ENCODE results near the gene MAJIN.
A peak's percentile ranks its signal among the peaks of the same experiment; 100 is the strongest.

The MAJIN gene

DNA sequence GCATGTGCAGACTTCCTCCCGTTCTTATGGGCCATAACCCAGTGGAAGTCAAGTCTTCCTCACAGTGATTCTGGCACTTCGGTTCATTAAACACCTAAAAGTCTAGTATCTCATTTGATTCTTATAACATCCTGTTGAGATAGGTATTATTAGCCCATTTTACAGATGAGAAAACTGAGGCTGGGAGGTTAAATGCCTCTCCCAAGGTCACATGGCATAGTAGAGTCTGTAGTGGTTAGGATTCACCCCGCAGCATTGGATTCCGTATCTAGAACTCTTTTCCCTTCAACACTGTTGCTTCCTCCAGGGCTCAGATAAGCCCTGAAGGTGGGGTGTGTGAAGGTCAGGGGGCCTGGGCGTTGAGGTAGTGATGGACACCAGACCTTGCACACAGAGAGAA lies 39.6 kb downstream of the MAJIN start:
- DNase-seq (ENCODE audit: low spot score): no peak

DNA sequence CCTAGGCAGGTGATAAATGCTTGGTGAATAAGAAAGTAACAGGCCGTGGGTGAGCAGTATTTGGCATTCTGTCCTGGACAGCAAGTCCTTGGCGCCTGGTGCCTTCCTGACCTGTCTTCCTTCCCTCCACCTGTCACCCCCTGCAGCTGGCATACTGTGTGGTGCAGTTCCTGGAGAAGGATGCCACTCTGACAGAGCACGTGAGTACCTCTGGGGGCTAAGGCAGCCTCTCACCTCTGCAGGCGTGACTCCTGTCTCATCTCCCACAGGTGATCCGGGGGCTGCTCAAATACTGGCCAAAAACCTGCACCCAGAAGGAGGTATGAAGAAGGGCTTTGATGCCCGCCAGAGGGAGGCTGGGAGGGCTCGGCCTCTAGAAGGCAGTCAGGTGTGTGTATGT lies 40.6 kb downstream of the MAJIN start:
- no peak for DNase-seq (ENCODE audit: low spot score)

DNA sequence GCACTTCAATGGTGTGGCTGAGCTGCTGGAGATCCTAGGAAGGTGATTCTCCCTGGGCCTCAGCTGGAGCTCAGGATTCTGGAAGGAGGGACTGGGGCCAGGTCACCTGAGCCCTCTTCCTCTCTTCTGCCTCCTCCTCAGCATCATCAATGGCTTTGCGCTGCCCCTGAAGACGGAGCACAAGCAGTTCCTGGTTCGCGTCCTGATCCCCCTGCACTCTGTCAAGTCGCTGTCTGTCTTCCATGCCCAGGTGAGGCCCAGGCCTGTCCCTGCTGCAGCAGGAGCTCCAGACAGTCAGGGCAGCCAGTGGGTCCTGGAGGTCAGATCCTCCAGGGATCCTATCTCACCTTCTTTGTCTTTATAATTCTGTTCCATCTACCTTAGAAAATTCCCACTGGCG lies 41.6 kb downstream of the MAJIN start:
- DNase-seq (ENCODE audit: low spot score): no peak

DNA sequence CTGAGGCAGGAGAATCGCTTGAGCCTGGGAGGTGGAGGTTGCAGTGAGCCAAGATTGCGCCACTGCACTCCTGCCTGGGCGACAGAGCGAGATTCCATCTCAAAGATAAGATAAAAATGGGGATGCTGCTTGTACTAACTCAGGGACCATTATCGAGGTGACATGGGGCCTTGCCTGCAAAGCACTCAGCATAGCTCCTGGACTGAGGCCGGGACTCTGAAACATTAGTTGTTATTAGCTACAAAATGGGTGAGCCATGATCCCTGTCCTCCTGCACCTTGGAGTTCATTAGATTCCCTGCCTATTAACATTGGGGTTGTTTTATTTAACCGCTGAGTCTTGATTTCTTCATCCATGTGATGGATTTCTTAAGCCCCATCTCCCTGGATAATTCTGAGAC lies 42.3 kb downstream of the MAJIN start:
- DNase-seq (ENCODE audit: low spot score): no peak

DNA sequence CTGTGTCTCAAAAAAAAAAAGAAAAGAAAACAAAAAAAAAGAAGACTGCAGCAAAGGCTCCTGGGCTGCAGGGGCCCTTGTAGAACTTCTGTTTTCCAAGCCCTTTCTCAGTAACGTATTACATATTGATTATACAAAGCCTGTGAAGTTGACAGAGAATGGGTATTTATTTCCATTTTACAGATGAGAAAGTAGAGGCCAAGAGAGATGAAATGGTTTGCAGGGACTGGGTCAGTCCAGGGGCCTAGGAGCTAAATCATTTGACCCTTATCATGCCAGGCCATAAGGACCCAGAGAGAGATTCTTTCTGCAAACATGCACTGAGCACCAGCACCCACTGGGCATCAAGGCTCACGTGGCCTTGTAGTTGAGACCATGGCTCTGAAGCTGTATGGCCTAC lies 43.0 kb downstream of the MAJIN start:
- no peak for DNase-seq (ENCODE audit: low spot score)

DNA sequence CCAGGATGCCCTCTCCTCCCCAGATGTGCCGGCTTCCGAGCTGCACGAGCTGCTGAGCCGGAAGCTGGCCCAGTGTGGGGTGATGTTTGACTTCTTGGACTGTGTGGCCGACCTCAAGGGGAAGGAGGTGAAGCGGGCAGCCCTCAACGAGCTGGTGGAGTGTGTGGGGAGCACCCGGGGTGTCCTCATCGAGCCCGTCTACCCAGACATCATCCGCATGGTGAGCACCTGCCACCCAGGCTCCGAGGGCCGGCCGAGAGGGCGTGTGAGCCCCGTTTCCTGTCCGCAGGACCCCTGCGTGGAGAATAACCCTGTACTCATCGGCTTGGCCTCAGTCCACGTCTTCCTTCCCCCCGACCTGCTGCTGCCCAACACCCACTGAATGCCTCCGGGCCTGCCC lies 45.2 kb downstream of the MAJIN start:
- DNase-seq (ENCODE audit: low spot score): no peak

DNA sequence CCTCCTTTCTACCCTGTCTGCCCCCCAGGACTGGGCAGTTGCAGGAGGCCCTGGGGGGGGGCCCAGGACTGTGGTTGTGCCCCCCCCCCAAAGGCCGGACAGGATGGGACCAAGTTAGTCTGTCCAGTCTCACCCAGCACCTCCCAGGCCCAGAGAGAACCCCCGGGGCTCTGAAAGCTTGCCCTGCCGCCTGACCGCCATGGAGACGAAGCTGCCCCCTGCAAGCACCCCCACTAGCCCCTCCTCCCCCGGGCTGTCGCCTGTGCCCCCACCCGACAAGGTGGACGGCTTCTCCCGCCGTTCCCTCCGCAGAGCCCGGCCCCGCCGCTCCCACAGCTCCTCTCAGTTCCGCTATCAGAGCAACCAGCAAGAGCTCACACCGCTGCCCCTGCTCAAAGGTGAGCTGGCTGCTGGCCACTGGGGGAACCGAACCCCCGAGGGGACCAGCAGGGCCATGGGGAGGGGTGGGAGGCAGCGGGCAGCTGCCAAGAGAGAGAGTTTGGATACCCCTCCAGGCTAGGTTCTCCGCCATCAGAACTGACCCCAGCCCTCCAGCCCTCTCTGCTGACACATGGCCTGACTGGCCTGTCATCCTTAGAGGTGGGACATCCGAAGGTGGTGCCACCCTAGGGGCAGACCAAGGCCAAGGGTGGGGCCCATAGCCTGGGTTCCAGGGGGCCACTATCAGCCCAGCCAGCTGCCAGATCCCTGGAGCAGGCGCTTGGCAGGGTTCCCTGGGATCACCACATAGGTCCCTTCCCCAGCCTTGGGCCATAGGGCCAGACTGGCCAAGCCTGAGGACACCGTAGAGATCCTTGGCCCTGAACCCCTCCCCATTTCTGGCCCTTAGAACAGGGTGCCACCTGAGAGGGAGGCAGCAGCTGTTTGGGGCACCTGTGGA lies 46.1 kb downstream of the MAJIN start:
- DNase-seq (ENCODE audit: low spot score): no peak

DNA sequence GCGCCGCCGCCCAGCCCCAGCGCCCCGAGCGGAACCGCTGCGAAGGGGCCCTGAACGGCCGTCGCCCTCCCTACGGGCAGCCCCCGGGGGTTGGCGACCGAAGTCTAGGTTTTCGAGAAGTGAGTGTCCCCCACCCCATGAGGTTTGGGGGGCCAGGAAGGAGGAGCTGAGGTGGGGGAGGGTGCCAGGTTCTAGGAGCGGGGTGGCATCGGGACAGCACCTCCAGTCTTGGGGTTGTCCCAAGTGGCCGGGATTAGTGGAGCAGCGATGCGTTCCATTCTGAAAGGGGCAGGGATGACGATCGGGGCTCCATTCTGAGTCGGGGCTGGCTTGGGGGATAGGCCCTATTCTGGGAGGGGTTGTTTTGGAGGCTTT lies 47.0 kb downstream of the MAJIN start:
- DNase-seq (ENCODE audit: low spot score): peak; percentile 20

DNA sequence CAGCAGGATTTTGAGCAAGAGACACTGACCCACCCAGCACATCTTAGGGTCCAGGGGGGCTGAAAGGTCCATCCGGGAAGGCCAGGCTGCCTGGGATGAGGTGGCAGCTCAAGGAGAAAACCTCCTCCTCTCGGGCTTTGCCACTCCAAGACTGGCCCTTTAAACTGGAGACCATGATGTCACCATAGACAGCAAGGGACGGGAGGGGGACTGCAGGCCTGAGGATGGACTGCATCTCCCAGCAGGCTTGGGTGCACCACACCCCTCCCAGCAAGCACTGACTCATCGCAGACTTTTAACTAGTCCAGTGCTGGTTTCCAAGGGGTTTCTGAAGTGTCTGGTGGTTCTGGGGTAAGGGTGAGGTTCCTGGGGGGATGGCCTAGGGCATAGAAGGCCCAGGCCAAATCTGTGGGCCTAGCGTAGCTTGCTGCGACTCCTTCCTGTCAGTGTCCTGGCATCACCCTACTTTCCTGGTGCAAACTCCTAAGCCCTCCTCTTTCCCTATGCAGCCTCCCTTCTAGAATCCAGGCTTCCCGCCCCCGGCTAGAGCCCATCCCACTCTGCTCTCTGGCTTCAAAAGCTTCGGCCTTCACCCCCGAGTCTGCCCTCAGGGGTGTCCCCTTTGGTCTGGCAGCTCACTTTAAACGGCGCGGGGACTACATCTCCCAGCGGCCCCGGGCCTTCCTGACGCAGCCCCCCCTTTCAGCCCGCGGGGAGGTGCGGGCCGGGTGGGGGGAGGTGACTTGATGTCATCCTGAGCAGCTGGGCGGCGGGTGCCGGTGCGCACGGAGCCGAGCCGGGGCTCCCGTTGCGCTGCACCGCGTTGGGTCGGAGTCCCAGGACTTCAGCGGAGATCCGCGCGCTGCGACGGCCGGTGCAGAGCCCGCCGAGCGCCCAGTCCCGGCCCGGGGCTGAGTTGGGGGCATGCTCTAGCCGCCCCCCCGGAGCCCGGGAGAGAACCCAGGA lies 47.7 kb downstream of the MAJIN start, which contains the start of gene PPP2R5B:
Gene PPP2R5B, plus strand, starts transcription at position 746 of the 966 bp plus-strand sequence. CDS start 1,046 bp downstream, outside the sequence.
- peak; percentile 93 for DNase-seq (ENCODE audit: low spot score)

DNA sequence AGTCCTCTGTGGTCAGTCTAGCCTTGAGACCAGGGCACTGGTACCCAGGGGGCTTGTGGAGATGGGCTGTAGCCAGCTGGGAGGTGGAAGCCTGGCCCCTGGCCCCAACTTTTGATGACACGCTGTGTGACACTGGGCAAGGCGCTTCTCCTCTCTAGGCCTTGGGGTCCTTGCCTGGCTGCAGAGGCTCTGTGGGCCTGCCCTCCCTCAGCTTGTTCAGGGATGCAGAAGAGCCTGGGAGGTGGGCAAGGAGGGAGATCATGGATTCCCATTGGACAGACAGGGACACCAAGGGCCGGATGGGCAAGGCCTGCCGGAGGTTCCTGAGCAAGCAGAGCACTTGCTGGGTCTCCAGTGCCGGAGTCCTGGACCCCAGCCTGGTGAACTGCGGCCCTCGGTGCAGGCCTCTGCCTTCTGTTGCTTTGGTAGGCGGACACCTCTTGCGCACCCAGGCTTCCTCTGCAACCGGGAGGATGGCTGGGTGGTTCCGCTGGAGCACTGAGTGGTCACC lies 48.7 kb downstream of the MAJIN start:
- DNase-seq (ENCODE audit: low spot score): no peak

DNA sequence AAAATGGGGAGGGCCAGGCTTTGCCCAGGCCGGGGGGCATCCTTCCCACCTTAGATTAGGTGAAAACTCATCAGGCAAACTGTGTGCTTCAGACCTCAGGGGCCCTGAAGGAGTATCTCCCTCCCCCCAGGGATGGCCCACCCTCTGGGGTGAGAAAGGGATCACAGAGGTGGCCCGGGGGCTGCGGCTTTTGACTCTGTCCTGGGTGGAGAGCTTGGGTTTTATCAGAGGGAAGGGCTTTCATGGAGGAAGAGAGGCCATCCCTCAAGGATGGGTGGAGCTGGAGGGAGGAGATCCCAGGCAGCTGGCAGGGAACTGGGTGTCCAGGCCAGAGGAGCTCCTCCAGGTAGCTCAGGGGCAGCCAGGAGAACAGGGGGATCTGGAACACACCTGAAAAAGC lies 50.5 kb downstream of the MAJIN start:
- DNase-seq (ENCODE audit: low spot score): no peak

DNA sequence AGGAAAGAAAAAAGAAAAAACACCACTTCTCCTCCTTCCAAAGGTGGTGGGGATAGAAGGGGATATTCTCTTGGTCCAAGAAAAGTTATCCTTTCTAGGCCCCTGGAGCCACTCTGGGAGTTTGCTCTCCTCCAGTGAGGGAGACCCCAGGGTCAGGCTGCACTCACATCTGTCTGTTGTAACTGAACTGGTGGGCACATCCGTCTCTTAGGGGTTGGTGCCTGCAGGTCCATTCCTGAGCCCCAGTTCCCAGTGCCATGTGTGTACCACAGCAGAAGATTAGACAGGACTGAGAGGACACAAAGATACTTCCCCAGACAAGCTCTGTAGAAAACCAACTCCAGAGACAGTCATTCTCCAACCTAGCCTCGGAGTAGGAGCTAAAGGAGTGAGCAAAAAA lies 51.8 kb downstream of the MAJIN start:
- DNase-seq (ENCODE audit: low spot score): no peak

DNA sequence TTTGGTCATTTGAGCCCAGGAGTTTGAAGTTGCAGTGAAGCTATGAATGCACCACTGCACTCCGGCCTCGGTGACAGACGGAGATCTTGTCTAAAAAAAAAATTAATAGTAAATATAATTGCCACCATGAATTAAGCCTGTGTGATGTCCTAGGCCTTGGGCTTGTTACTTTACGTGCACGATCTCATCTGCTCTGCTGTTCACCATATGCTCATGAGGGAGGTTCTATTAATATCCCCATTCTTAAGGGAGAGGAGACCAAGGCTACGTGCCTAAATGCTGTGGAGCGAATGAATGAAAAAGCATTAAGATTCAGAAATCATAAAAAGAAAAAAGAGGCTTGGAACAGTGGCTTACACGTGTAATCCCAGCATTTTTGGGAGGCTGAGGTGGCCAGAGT lies 52.3 kb downstream of the MAJIN start:
- DNase-seq (ENCODE audit: low spot score): no peak

DNA sequence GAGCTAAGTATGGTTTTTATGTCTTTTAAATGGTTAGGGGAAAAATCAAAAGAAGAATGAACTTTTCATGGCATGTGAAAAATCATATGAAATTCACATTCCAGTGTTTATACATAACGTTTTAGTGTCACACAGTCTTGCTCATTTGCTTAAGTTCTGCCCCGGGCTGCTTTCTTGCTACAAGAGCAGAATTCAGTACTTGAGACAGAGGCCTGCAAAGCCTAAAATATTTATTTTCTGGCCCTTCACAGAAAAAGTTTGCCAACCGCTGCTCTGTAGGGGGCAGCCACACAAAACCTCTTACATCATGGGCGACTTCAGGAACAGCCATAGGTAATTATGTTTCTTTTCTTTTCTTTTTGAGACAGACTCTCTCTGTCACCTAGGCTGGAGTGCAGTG lies 53.9 kb downstream of the MAJIN start:
- no peak for DNase-seq (ENCODE audit: low spot score)

DNA sequence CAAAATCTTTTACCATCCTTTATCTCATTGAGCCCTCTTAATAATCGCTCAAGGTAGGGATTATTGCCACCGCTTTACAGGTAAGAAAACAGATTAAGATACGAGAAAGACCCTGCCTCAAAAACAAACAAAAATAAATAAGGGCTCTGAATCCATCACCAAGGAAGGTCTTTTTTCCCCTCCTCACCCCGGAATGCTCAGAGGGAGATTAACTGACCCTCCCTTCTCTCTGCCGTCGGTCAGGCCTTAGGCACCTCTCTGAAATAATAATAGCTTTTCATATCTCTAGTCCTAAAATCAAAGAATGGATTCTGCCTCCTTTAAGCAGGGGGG lies 54.3 kb downstream of the MAJIN start:
- no peak for DNase-seq (ENCODE audit: low spot score)

DNA sequence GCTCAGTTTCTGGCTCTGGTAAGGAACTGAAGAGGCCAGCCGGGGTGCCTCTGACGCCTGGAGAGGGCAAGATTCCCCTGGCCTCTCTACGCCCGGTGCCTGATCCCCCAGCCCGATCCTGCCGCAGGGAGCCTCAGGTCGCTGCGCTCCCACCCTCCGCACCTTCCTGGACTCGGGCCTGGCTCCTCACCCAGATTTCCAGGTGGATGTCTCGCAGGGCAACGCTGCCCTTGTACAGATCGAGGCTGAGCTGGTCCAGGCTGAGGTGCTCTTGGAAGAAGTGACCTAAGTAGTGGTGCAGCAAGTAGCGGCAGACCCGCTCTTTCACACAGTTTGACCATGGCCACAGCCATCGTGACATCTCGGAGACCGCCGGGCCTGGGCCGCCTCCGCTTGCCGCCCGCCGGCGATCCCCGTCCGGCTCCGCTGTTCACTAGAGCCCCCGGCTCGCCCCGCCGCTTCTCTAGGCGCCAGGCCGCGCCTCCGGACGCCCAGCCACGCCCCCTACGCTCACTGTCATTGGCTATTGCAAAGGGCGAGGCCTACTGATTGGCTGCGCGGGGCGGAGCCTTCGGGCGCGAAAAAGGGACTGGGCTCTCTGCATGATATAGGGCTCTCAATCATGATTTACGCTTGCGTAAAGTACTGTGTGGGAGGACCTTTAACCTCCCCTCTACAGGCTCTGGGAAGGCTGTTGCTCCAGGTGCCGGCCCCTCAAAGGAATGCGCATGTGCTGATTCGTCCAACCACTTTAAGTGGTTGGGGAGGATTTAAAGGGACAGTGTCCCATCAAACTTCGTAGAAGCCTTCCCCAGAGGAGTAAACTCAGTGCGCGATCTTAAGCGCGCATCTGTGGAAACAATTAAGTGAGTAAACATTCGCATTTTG lies 54.9 kb downstream of the MAJIN start, which contains the start of gene ATG2A:
Gene ATG2A, minus strand, starts transcription at position 435 of the 888 bp plus-strand sequence. Its CDS starts 74 bp downstream, at position 361.
- peak; percentile 98 for DNase-seq (ENCODE audit: low spot score)

DNA sequence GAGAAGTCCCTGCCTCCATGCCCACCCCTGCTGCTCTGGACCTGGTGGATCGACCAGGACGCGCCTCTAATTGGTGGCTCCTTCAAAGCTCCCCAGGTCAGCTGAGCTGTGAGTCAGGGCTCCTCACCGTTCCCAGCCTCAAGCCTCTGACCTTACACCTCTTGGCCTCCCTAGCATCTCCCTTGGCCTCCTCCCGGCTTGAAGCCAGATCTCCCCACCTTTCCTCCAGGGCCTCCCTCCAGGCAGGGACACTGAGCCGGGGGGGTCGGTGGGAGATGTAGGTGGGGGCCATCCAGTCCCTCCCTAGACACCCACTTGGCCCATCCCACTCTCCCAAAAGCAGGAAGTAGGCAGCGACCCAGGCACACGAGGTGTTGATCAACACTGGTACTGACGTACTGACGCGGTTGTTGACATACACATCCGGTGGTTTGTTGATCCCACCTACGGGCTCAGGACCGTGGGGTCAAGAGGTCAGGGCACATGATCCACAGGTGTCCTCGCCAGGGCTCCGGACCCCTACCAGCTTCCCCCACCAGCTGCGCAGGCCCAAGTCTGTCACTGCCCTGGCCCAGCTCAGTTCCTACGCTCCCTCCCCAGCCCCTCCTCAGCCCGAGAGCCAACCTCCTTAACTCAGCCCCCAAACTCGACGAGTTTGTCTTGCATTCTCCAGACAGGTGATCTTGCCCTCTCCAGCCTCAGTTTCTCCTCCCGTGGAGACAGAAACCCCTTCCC lies 55.7 kb downstream of the MAJIN start:
- DNase-seq (ENCODE audit: low spot score): peak; percentile 62

DNA sequence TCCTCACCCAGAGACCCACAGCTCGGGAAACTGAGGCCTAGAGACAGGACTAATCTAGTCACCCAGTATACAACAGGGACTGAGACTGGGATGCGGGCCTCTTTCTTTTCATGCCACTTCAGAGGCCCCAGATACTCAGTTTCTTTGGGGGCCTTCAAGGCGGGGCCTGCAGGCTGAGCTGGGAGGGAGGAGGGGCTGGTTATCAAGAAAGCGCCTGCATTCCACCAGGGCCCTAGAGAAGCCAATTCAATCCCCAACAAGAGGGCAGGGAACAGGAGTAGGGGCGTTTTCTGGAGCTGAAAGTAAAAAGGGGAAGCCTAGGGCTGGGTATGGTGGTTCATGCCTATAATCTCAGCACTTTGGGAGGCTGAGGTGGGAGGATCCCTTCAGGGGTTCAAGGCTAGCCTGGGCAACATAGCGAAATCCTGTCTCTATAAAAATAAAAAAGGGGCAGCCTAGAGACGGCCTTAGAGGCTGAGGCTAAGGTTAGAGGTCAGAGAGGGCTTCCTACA lies 56.5 kb downstream of the MAJIN start:
- DNase-seq (ENCODE audit: low spot score): no peak

DNA sequence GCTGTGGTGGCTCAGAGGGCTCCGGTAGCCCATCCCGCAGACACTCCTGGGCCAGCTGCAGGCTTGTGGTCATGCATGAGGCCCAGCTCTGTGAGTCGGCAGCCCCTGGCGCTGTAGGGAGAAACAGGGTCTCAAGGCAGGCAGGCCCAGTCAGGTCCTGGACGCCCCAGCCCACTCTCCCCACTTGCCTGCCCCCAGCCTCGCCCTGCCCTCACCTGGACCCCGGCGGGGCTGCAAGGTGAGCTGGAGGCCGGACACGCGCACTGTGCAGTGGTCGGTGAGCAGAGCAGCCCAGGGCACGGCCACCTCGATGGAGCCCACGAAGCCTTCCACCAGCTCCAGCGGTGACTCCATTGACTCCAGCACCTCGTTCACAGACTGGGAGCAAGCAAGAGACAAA lies 57.8 kb downstream of the MAJIN start:
- no peak for DNase-seq (ENCODE audit: low spot score)

DNA sequence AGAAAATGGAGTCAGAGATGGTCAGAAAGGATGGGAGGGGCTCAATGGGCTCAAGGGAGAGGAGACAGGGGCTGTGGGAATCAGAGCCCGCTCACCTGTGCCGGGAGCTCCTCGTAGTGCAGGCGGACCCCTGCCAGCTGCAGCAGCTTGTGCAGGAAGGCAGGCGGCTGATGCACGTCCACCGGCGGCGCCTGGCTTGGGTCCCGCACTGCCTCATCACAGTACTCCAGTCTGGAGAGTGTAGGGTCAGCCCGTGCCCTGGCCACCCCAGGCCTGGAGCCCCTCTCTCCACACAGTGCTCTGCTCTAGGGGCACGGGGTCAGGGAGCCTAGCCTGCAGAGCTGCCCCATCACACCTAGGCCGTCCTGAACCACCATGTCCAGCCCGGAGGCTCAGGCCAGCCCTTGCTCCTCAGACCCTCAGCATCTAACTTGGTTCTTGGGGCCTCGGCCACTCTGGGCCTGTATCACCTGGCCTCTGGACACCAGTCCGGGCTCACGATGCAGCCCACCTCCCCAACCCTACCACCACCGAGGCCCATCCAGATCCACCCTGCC lies 58.7 kb downstream of the MAJIN start:
- DNase-seq (ENCODE audit: low spot score): no peak

Measured in germinal center (tissue), 1 donor.